KOPT-K1 (cell line): ENCODE data around the gene NUP210.

Source experiments
- H3K27ac ChIP-seq: fragments of 200-600 bp; sonication (generic); 2 replicates; pipeline ENCODE4 v1.5.1; 2016; ENCODE audit warnings: antibody characterized with exemption, mild to moderate bottlenecking, low read depth, low read length; ENCODE audit not compliant: poor library complexity, severe bottlenecking
- H3K36me3 ChIP-seq: fragments of 200-600 bp; sonication (generic); 2 replicates; pipeline ENCODE4 v1.5.1; 2017; ENCODE audit warnings: antibody characterized with exemption, mild to moderate bottlenecking, low read length, moderate library complexity; ENCODE audit not compliant: insufficient read depth
- H3K9me3 ChIP-seq: fragments of 200-600 bp; sonication (generic); 2 replicates; pipeline ENCODE4 v1.5.1; 2017; ENCODE audit warnings: antibody characterized with exemption, low read length, mild to moderate bottlenecking; ENCODE audit not compliant: insufficient read depth, poor library complexity, severe bottlenecking

Gene NUP210

GRCh38 chr3:13285007-13285567 is 135.0 kb downstream of the NUP210 start:
- H3K27ac ChIP-seq: no peak overlapping the region
- no peaks in the 10 kb centered on the region for H3K36me3 ChIP-seq

DNA sequence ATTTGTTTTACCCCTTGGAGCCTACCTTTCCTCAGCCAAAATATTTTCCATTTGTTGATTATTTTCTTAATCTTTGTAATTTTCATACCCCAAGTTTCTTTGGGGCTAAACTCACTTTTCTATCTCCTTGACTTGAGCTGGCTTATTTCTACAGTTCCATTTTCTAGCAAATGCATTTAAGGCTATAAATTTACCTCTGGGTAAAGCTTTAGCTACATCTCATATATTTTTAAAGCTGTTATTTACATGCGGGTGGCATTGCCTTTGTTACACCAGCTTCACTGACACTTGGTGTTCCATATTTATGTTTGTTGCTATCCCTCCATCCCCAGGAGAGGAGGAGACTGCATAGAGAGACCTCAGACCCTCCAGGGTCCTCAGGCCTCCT is 136.3 kb downstream of the NUP210 start:
- Histone ChIP-seq H3K36me3 (no peaks in the 10 kb centered on the region), H3K9me3 (peaks cover 53% of the 10 kb centered on the region), H3K27ac (no peak overlapping the region)

More at GRCh38 chr3:13285007-13285567, 135.0 kb downstream of the NUP210 start:
- peaks cover 53% of the 10 kb centered on the region for H3K9me3 ChIP-seq

- Histone ChIP-seq H3K36me3 (no peaks in the 10 kb centered on the region), H3K9me3 (peaks cover 53% of the 10 kb centered on the region), H3K27ac (no peak overlapping the region)
Measured at GRCh38 chr3:13282986-13283876, 136.9 kb downstream of the NUP210 start.

GRCh38 chr3:13282358-13282985 is 137.7 kb downstream of the NUP210 start:
- Histone ChIP-seq H3K9me3 (peaks cover 52% of the 10 kb centered on the region), H3K36me3 (no peaks in the 10 kb centered on the region), H3K27ac (no peak overlapping the region)

GRCh38 chr3:13281507-13282357 is 138.4 kb downstream of the NUP210 start:
- Histone ChIP-seq H3K36me3 (no peaks in the 10 kb centered on the region), H3K27ac (no peak overlapping the region), H3K9me3 (peaks cover 45% of the 10 kb centered on the region)

DNA sequence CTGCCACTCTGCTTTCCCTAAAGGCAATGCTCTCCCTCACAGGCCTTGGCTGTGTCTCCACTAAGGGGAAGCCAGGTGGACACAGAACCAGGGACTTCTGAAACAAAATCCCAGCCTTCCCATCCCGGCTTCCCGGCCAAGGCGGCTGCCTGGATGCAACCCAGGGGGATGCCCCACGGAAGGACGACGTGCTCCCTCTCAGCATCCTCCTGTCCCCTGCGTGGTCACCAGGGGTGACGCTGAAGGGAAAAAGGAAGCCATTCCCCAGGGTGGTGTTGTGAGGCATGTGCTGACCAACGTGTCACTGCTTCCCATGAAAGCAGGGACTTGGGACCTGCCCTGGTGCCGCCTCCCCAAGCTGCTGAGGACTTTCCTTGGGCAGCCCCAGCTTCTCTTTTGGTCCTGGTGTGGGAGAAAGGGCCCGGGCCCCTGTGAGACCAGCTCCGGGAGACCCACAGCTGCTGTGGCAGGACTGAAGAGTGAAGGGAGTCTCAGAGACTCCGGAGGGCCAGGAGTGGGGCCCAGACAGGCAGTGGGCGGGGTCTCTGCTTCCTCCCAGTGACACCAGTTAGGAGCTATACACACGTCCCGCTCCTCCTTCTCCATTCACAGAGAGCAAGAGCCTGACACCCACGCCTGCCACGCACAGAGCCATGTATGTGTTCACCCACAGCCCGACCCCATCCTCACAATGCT is 139.2 kb downstream of the NUP210 start:
- Histone ChIP-seq H3K36me3 (no peaks in the 10 kb centered on the region), H3K27ac (no peak overlapping the region), H3K9me3 (peaks cover 37% of the 10 kb centered on the region)

GRCh38 chr3:13280122-13280790 is 139.9 kb downstream of the NUP210 start:
- H3K27ac ChIP-seq: no peak overlapping the region
- no peaks in the 10 kb centered on the region for H3K36me3 ChIP-seq
- peaks cover 31% of the 10 kb centered on the region for H3K9me3 ChIP-seq

DNA sequence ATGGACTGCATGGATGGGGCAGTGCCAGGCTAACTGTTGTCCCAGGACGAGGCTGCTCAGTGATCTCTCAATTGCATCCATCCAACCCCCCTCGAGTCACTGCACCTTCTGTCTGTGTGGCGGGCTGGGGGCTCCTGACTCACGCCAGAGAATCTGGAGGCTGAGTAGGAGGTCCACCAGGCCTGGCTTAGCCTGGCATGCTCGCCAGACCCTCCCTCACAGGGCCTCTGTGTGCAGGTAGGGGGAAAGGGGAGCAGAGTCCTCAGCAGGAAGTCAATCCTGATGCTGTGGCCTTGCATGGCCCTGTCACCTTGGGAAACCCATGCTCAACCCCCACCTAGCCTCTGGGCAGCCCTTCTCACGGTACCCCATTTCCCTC is 140.6 kb downstream of the NUP210 start:
- H3K27ac ChIP-seq: no peak overlapping the region
- peaks cover 24% of the 10 kb centered on the region for H3K9me3 ChIP-seq

DNA sequence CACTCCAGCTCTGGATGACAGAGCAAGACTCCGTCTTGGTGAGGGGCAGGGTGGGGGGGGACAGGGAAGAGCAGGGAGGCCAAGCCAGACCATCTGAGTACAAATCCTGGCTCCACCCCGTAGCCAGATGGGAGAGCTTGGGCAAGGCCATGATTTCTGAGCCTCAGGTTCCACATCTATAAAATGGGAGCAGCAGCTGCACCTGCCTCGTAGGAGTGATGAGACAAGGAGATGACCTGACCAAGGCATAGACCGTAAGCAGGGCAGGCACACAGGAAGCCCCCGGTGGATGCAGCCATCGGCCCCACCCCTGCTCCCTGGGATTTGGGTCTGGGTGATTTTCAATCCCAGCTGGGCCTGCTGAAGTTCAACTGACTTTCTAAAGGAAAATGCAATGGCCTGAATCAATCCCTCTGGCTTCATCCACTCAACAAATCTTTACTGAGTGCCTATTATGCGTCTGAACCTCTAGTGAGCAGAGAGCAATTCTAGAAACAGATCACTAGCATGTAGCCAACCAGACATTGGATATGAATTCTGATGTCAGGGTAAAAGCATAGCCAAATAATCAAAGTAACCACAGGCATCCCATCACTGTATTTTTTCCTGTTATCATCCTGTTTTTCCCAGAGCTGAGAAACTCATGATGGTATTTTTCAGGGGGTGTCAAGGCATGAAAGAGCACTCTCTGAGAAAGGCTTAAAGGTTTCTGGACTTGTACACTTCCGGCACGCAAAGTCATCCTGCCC is 141.2 kb downstream of the NUP210 start:
- Histone ChIP-seq H3K36me3 (no peaks in the 10 kb centered on the region), H3K27ac (no peak overlapping the region), H3K9me3 (peaks cover 18% of the 10 kb centered on the region)

More for the DNA sequence above, 140.6 kb downstream of the NUP210 start:
- no peaks in the 10 kb centered on the region for H3K36me3 ChIP-seq

DNA sequence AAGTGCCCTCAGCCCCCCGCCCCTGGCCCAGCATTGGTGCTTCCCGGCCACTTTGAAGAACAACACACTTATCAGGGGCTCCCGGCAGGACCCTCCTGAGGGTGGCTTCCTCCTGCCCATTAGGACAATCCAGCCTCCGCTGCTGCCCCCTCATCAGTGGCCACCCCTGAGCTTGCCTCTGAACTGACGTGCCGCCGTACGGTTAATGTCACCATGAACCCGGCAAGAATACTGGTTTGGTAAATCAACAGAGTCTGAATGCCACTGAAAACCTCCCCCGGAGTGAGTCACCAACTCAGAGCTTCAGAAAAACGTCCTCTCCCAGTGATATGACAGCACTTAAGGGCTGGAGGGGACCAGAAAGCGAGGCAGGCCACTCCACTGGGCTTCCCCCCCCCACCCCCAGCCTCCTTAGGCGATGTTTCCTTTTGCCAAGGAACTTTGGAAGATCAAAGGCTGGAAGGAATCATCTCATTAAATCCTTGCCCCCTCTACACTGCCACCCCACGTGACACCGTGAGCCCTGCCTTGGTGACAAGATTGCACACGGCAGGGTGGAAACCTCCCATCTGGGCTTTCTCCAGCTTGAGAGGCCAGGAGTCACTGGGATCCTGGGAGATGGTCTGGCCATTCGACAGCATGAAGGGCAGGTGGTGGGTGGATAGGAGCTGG is 142.1 kb downstream of the NUP210 start:
- Histone ChIP-seq H3K9me3 (peaks cover 9% of the 10 kb centered on the region), H3K27ac (no peak overlapping the region), H3K36me3 (no peaks in the 10 kb centered on the region)

DNA sequence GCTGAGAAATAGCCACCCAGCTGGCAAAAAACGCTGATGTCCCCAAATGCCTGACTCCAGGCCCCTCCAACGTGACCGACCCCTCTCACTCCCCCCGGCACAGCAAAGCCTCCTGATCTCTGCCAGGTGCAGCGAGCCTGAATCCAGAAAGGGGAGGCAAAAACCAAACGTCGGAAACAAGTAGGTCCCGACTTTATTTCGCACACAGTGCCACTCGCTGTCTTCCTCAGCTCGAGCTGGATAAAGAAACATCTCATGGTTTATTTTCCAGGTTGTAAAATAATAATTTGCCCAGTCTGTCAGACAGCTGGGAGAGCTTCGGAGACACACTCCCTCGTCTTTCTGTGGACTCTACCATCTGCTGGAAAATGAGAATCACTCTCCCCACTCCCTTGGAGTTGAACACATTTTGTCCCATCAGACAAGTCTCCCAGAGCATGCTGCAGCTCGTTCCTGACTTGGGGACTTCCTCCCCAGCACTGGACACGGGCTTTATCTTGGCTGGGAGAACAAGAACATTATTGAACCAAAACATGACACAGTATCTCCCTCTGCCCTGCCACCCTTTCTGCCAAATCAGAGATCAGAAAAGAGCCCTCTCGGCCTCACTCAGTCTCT is 142.8 kb downstream of the NUP210 start:
- H3K36me3 ChIP-seq: no peaks in the 10 kb centered on the region
- H3K9me3 ChIP-seq: peaks cover 8% of the 10 kb centered on the region
- H3K27ac ChIP-seq: no peak overlapping the region

DNA sequence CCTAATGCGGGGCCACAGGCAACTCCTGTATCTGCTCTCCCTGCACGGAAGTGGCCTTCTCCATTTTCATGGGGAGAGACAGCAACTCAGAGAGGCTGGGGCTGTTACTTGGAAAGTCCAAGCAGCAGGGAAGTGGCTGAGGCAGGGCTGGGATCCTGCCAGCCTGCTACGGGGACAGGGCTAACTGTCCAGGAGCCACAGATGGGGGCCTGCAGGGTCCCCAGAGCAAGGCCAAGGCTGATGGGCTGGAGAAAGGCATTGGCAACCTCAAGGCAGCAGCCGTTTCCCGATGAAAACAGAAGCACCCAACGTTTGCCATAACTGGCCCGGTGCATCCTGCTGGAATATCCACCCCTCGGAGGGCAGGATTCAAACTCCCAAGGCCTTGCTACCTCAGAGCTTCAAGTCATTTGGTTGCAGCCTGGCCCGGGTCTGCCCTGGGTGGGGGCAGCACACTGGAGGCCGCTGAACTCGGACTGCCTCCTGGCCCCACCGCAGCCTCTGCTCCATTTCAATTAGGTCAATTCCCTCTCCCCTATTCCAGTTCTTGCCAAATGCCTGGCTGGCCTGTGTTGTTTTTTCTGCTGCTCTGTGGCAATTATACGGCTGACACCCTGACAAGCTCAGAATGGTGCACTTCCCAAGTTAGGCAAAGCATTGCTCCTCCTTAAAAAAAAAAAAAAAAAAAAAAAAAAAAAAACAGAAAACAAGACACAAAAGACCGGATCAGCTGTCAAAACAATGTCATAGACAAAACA is 143.5 kb downstream of the NUP210 start:
- Histone ChIP-seq H3K9me3 (peaks cover 1% of the 10 kb centered on the region), H3K27ac (no peak overlapping the region), H3K36me3 (no peaks in the 10 kb centered on the region)
